Mesendoderm (in vitro differentiated cells): ENCODE data around the gene RAC3.
A peak's percentile ranks its signal among the peaks of the same experiment; 100 is the strongest.

Experiments
- DNase-seq: peaks from one replicate; pipeline ENCODE4 v3.0.0; 2013
- H2AK5ac ChIP-seq: 2 replicates; pipeline ENCODE4 v1.6.1; 2013; ENCODE audit warnings: low read length, inconsistent platforms
- H2BK120ac ChIP-seq: 2 replicates; pipeline ENCODE4 v1.6.1; 2013; ENCODE audit warnings: low read depth, mild to moderate bottlenecking, low read length, moderate library complexity, mixed read lengths
- H2BK15ac ChIP-seq: replicated peaks from 2 replicates; pipeline ENCODE4 v1.6.1; 2013; ENCODE audit warnings: low read depth, mild to moderate bottlenecking, moderate library complexity
- H2BK5ac ChIP-seq: 2 replicates; pipeline ENCODE4 v1.6.1; 2013; ENCODE audit warnings: low read length, inconsistent platforms
- H3K18ac ChIP-seq: 2 replicates; pipeline ENCODE4 v1.6.1; 2013; ENCODE audit warnings: mild to moderate bottlenecking, low read length, mixed read lengths
- H3K23ac ChIP-seq: one replicate; pipeline ENCODE4 v1.6.1; 2013; ENCODE audit warnings: low read length
- H3K27ac ChIP-seq: 2 replicates; pipeline ENCODE4 v1.5.1; 2013; ENCODE audit warnings: low read depth, mild to moderate bottlenecking, inconsistent platforms, low read length, moderate library complexity
- H3K27me3 ChIP-seq: 2 replicates; pipeline ENCODE4 v1.6.1; 2013; ENCODE audit warnings: low read length, control low read depth, mild to moderate bottlenecking, inconsistent platforms; ENCODE audit not compliant: insufficient read depth, poor library complexity
- H3K36me3 ChIP-seq: 2 replicates; pipeline ENCODE4 v1.6.1; 2013; ENCODE audit warnings: low read length, inconsistent platforms; ENCODE audit not compliant: control insufficient read depth, insufficient read depth
- H3K4ac ChIP-seq: one replicate; pipeline ENCODE4 v1.6.1; 2013; ENCODE audit warnings: low read depth, mild to moderate bottlenecking, low read length, moderate library complexity
- H3K4me1 ChIP-seq: 2 replicates; pipeline ENCODE4 v1.6.1; 2013; ENCODE audit warnings: low read depth, low read length, inconsistent platforms; ENCODE audit not compliant: control insufficient read depth
- H3K4me2 ChIP-seq: 2 replicates; pipeline ENCODE4 v1.6.1; 2013; ENCODE audit warnings: low read length
- H3K4me3 ChIP-seq: 2 replicates; pipeline ENCODE4 v1.5.1; 2013; ENCODE audit warnings: mild to moderate bottlenecking, low read length
- H3K56ac ChIP-seq: one replicate; pipeline ENCODE4 v1.6.1; 2013; ENCODE audit warnings: low read length
- H3K79me1 ChIP-seq: 2 replicates; pipeline ENCODE4 v1.6.1; 2013; ENCODE audit warnings: low read length, inconsistent platforms
- H3K79me2 ChIP-seq: 2 replicates; pipeline ENCODE4 v1.6.1; 2013; ENCODE audit warnings: mild to moderate bottlenecking, low read length; ENCODE audit not compliant: control insufficient read depth, insufficient read depth
- H3K9ac ChIP-seq: 2 replicates; pipeline ENCODE4 v1.6.1; 2013; ENCODE audit warnings: low read length, inconsistent platforms
- H4K5ac ChIP-seq: one replicate; pipeline ENCODE4 v1.6.1; 2013; ENCODE audit warnings: low read length
- H4K8ac ChIP-seq: one replicate; pipeline ENCODE4 v1.6.1; 2013; ENCODE audit warnings: low read depth, mild to moderate bottlenecking, control low read depth, low read length, moderate library complexity
- WGBS: extraction: QIAGEN DNeasy Blood & Tissue Kit; methylation state at CpG from one replicate; pipeline ENCODE4 v1.1.7; 2013; ENCODE audit warnings: low lambda C conversion rate, missing lambda C conversion rate; ENCODE audit not compliant: insufficient coverage; ENCODE audit errors: extremely low coverage; 5-methylcytosine and 5-hydroxymethylcytosine counted together

The RAC3 gene

DNA sequence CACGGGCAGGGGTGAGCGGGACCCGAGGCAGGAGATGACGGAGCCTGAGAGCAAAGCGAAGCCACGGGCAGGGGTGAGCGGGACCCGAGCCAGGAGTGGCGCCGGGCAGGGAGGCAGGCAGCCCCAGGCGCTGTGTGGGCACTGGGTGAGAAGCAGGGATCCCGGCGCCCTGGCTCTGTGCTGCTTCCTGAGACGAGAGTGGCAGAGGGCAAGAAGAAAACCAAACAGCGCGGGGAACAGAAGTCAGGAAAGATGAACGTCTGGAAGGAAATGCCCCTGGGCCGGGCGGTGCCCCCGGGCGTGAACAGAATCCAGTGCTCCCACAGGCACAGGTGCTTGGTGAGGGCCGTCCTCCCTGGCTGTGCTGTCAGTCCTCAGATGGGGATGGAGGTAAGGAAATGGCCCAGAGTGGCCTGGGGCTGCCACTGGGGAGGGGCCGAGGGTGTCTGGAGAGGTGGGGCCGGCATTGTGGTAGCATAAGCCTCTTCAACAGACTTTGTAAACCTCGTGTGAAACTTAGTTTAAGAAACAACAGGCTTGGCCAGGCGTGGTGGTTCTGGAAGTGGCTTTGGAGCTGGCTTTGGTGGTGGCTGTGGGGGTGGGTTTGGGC, 44.2 kb upstream of the RAC3 start:
- Histone ChIP-seq H3K4me1 (peaks cover 3% of the 10 kb centered on the region), H4K8ac (no peak overlapping the region), H3K4ac (no peak overlapping the region), H2AK5ac (no peak overlapping the region), H3K4me3 (no peak overlapping the region), H3K79me2 (no peaks in the 10 kb centered on the region), H3K23ac (no peak overlapping the region), H3K4me2 (no peak overlapping the region), H3K27me3 (no peaks in the 10 kb centered on the region), H3K27ac (no peak overlapping the region), H2BK120ac (no peak overlapping the region), H3K9ac (no peak overlapping the region), H4K5ac (no peak overlapping the region), H3K36me3 (peaks cover 5% of the 10 kb centered on the region), H2BK15ac (no peak overlapping the region), H3K18ac (no peak overlapping the region), H3K79me1 (peaks cover 1% of the 10 kb centered on the region), H3K56ac (no peak overlapping the region), H2BK5ac (no peak overlapping the region)
- no peak for DNase-seq
- no CpG with 5 or more reads among the region's 26 CpGs for WGBS

DNA sequence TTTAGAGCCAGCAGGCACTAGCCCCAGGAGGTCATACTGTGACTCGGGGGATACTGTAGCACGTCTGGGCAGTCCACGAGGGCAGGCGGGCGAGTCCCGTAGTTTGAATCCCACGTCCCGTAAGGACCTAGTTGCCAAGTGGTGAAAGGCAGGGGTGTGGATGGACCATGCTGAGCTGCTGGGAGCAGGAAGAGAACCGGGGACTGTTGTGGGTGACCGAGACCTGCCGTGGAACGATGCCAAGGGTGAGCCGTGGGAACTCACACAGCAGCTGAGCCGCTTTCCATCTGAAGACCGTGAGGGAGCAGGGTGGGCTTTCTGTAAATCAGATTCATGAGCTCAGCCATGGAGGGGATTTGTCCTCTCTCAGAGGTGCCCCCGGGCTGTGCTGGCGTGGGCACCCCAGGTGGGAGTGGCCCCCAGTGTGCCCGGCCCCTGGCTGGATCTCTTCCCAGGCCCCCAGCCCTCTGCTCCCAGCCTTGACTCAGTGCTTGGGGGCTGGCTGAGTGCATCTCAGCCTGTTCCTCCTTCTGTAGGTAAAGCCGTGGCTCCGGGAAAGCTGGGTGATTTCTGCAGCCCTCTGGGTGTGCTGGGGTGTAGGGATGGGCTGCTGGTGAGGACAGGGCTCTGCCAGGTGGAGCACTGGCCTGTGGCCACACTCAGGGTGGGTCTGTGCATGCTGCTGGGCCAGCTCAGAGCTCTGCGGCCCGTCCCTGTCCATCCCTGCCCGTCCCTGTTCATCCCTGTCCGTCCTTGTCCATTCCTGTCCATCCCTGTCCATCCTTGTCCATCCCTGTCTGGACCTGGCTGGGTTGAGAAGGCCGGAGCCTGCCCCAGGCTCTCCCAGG, 40.4 kb upstream of the RAC3 start:
- Histone ChIP-seq H4K8ac (no peak overlapping the region), H3K23ac (no peak overlapping the region), H3K56ac (peak overlapping the region; percentile 50), H3K36me3 (no peaks in the 10 kb centered on the region), H3K4me2 (no peak overlapping the region), H3K27me3 (no peaks in the 10 kb centered on the region), H3K27ac (no peak overlapping the region), H3K18ac (no peak overlapping the region), H2AK5ac (no peak overlapping the region), H3K79me2 (no peaks in the 10 kb centered on the region), H2BK15ac (no peak overlapping the region), H3K79me1 (peaks cover 1% of the 10 kb centered on the region), H2BK120ac (no peak overlapping the region), H3K4me1 (peaks cover 3% of the 10 kb centered on the region), H4K5ac (no peak overlapping the region), H3K4me3 (no peak overlapping the region), H3K9ac (no peak overlapping the region), H3K4ac (no peak overlapping the region), H2BK5ac (no peak overlapping the region)
- WGBS, result no CpG with 5 or more reads among the region's 25 CpGs
- DNase-seq, result no peak

GRCh38 chr17:81991684-81992305, 39.7 kb upstream of the RAC3 start:
- H2BK15ac ChIP-seq, result no peak overlapping the region
- H3K4me3 ChIP-seq, result no peak overlapping the region
- no peak overlapping the region for H4K5ac ChIP-seq
- peak overlapping the region; percentile 14 for H3K27ac ChIP-seq
- peak overlapping the region; percentile 25 for H3K9ac ChIP-seq
- H3K79me1 ChIP-seq, result peaks cover 1% of the 10 kb centered on the region
- H3K27me3 ChIP-seq, result no peaks in the 10 kb centered on the region
- no peaks in the 10 kb centered on the region for H3K36me3 ChIP-seq
- no peak overlapping the region for H2BK5ac ChIP-seq
- H4K8ac ChIP-seq, result no peak overlapping the region
- H3K56ac ChIP-seq, result peak overlapping the region; percentile 53
- peaks cover 3% of the 10 kb centered on the region for H3K4me1 ChIP-seq
- no peak overlapping the region for H3K18ac ChIP-seq
- no peak overlapping the region for H3K4me2 ChIP-seq
- H2BK120ac ChIP-seq, result no peak overlapping the region
- H3K4ac ChIP-seq, result no peak overlapping the region
- no CpG with 5 or more reads among the region's 31 CpGs for WGBS
- peak overlapping the region; percentile 56 for H3K23ac ChIP-seq
- H2AK5ac ChIP-seq, result no peak overlapping the region
- no peak for DNase-seq
- no peaks in the 10 kb centered on the region for H3K79me2 ChIP-seq

GRCh38 chr17:81992306-81993102, 39.0 kb upstream of the RAC3 start:
- H3K4me3 ChIP-seq, result no peak overlapping the region

DNA sequence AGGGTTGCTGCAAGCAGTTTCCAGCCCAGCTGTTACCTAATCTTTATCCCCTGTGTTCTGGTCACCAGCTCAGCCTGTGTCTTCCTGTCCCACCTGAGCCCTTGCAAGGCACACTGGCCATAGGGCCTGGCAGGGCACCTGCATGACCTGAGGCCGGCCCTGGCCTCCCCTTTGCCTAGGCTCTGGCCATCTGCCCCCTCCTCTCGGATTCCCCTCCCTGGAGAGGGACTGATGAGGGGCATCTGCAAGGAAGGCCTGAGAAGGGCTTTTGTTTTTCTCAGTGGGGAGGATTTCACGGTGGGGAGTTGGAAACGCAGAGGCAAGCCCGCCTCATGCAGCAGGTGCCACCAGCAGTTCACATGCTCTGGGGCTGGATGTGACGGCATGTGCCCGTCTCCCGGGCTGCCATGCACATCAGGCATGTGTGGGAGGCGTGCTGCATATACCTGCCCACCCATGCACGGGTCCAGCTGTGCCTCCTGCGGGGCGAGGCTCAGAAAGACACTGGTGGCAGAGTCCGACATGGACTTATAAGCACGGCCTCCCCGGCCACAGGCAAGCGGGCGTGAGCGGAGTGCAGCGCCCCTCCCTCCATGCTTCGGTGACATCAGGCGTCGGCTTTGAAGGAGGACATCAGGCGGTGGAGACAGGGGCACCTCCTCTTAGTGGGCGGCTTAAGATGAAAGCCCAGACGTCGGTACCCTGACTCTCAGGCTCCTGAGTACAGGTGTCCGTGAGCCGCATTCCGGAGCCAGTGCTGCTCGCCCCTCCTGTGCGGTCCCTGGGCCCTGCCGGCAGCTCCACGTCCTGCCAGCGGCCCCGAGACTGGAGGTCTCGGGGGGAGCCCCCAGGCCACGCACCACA, 37.5 kb upstream of the RAC3 start:
- H3K56ac ChIP-seq, result no peak overlapping the region
- peaks cover 3% of the 10 kb centered on the region for H3K4me1 ChIP-seq
- no peaks in the 10 kb centered on the region for H3K27me3 ChIP-seq
- H3K18ac ChIP-seq, result no peak overlapping the region
- H3K27ac ChIP-seq, result no peak overlapping the region
- no peak overlapping the region for H2AK5ac ChIP-seq
- H3K79me1 ChIP-seq, result peaks cover 1% of the 10 kb centered on the region
- H3K23ac ChIP-seq, result no peak overlapping the region
- no peaks in the 10 kb centered on the region for H3K79me2 ChIP-seq
- H3K4me3 ChIP-seq, result no peak overlapping the region
- H3K9ac ChIP-seq, result no peak overlapping the region
- no peak overlapping the region for H2BK15ac ChIP-seq
- H4K5ac ChIP-seq, result no peak overlapping the region
- no peak for DNase-seq
- H2BK120ac ChIP-seq, result no peak overlapping the region
- no peaks in the 10 kb centered on the region for H3K36me3 ChIP-seq
- no peak overlapping the region for H3K4me2 ChIP-seq
- H3K4ac ChIP-seq, result no peak overlapping the region
- no CpG with 5 or more reads among the region's 37 CpGs for whole genome bisulfite sequencing
- no peak overlapping the region for H2BK5ac ChIP-seq
- H4K8ac ChIP-seq, result no peak overlapping the region

More at GRCh38 chr17:81992306-81993102, 39.0 kb upstream of the RAC3 start:
- Histone ChIP-seq H3K27me3 (no peaks in the 10 kb centered on the region), H3K23ac (no peak overlapping the region), H3K9ac (peak overlapping the region; percentile 25), H3K36me3 (no peaks in the 10 kb centered on the region), H3K18ac (no peak overlapping the region), H2BK120ac (no peak overlapping the region), H3K4me1 (peaks cover 3% of the 10 kb centered on the region), H3K4ac (no peak overlapping the region), H3K79me2 (no peaks in the 10 kb centered on the region), H2BK5ac (no peak overlapping the region), H3K56ac (peak overlapping the region; percentile 53), H3K79me1 (peaks cover 1% of the 10 kb centered on the region), H3K27ac (no peak overlapping the region), H4K8ac (no peak overlapping the region), H3K4me2 (no peak overlapping the region), H4K5ac (no peak overlapping the region), H2BK15ac (no peak overlapping the region), H2AK5ac (no peak overlapping the region)
- no peak for DNase-seq
- WGBS, result no CpG with 5 or more reads among the region's 31 CpGs
